K562 (cell line): Measurements from ENCODE around the gene NECTIN2. TPM values are rescaled to one million over a fixed set of nuclear protein-coding genes. Genes with fewer than 3 reads are reported as not detected.
A peak's percentile ranks its signal among the peaks of the same experiment; 100 is the strongest.

Source experiments
- ATAC-seq: fragments of 200-7000 bp; cut with Tn5 transposase; 3 replicates; pipeline ENCODE4 v1.9.1; 2020; ENCODE audit warnings: moderate library complexity
- BruUV-seq: library from RNA; stranded (reverse); fragments of 400-500 nt; replicated peaks from 2 replicates; lab custom pipeline; 2021; lab: Mats Ljungman, UMichigan
- CTCF ChIA-PET: fragments of 300-600 bp; formaldehyde crosslinking; extraction: SDS; loops from one replicate; lab custom pipeline; 2021; ENCODE audit warnings: low intra/inter-chr PET ratio; lab: Yijun Ruan, JAX
- POLR2A ChIA-PET: fragments of 300-600, 350-650 bp; sonication (Branson Sonifier 250); formaldehyde crosslinking; extraction: SDS; loops from one replicate; lab custom pipeline; 2021; ENCODE audit warnings: antibody characterized with exemption, inconsistent platforms; lab: Yijun Ruan, JAX
- DNase-seq, 4 experiments: peaks; one replicate each; pipeline versions ENCODE4 v3.0.0 to v3.0.0-alpha.2; 2011 to 2018; ENCODE audit warnings: low spot score in 3 of 4, mixed read lengths in 3 of 4; ENCODE audit errors: extremely low read depth in 1 of 4
- FAIRE-seq: peaks from 2 replicates; lab custom pipeline; 2011; peaks lifted over from hg19 to GRCh38; lab: Jason Lieb, UNC
- H2AFZ ChIP-seq: 2 replicates; pipeline ENCODE4 v1.6.0; 2011; ENCODE audit warnings: low read depth, low read length, control low read depth, inconsistent platforms
- H3K27ac ChIP-seq: fragments of 200-600 bp; 3 replicates; pipeline ENCODE4 v1.8.0; 2011; ENCODE audit warnings: low read depth, mild to moderate bottlenecking, control low read depth, inconsistent platforms, low read length, moderate library complexity, mixed read lengths; ENCODE audit errors: extremely low read depth
- H3K27me3 ChIP-seq, 2 experiments: fragments of 300-600 bp in 1 of 2; 2 replicates in 1 of 2; 3 replicates in 1 of 2; pipeline versions ENCODE4 v1.6.0 to v1.8.0; 2011; ENCODE audit warnings: inconsistent platforms in 2 of 2, low read length in 2 of 2, mild to moderate bottlenecking in 1 of 2, mixed read lengths in 1 of 2, moderate library complexity in 1 of 2; ENCODE audit not compliant: control insufficient read depth in 2 of 2, insufficient read depth in 2 of 2
- H3K36me3 ChIP-seq: fragments of 300-600 bp; 3 replicates; pipeline ENCODE4 v1.8.0; 2011; ENCODE audit warnings: mild to moderate bottlenecking, low read length, inconsistent platforms; ENCODE audit not compliant: control insufficient read depth, insufficient read depth
- H3K4me1 ChIP-seq, 2 experiments: fragments of 200-600 bp in 1 of 2; replicated peaks in 1 of 2; 2 replicates in 1 of 2; 3 replicates in 1 of 2; pipeline versions ENCODE4 v1.5.1 to v1.8.0; 2011; ENCODE audit warnings: inconsistent platforms in 2 of 2, low read length in 2 of 2, mild to moderate bottlenecking in 1 of 2, mixed read lengths in 1 of 2, moderate library complexity in 1 of 2; ENCODE audit not compliant: control insufficient read depth in 2 of 2, insufficient read depth in 2 of 2
- H3K4me2 ChIP-seq: 2 replicates; pipeline ENCODE4 v1.6.1; 2011; ENCODE audit warnings: low read length, control low read depth, inconsistent platforms, mixed read lengths; ENCODE audit not compliant: insufficient read depth
- H3K4me3 ChIP-seq: fragments of 200-600 bp; sonication (generic), shearing (Covaris generic); 2 replicates; pipeline ENCODE4 v1.5.1; 2016; ENCODE audit warnings: control low read depth, inconsistent platforms
- H3K79me2 ChIP-seq: fragments of 200-600 bp; 3 replicates; pipeline ENCODE4 v1.8.0; 2011; ENCODE audit warnings: low read length, inconsistent platforms; ENCODE audit not compliant: control insufficient read depth, insufficient read depth
- H3K9ac ChIP-seq, 2 experiments: 2 replicates each; pipeline versions ENCODE4 v1.6.0 to v1.6.1; 2011; ENCODE audit warnings: low read depth in 2 of 2, low read length in 2 of 2, control low read depth in 1 of 2, inconsistent platforms in 1 of 2, mild to moderate bottlenecking in 1 of 2, mixed read lengths in 1 of 2; ENCODE audit not compliant: insufficient read depth in 1 of 2
- H3K9me1 ChIP-seq: one replicate; pipeline ENCODE4 v1.6.0; 2011; ENCODE audit warnings: inconsistent platforms, mild to moderate bottlenecking, low read length, moderate library complexity; ENCODE audit not compliant: control insufficient read depth, insufficient read depth
- H3K9me3 ChIP-seq: replicated peaks from 2 replicates; pipeline ENCODE4 v1.5.1; 2011; ENCODE audit warnings: low read depth, low read length, inconsistent platforms; ENCODE audit not compliant: control insufficient read depth, insufficient read depth
- H4K20me1 ChIP-seq: replicated peaks from 2 replicates; pipeline ENCODE4 v1.6.1; 2011; ENCODE audit warnings: low read length, inconsistent platforms, mixed read lengths; ENCODE audit not compliant: control insufficient read depth, insufficient read depth
- CAMTA2 ChIP-seq: fragments of 250-450 bp; sonication (Bioruptor Pico); conservative IDR thresholded peaks from 2 replicates; pipeline ENCODE4 v1.5.1; 2022
- HNRNPL ChIP-seq: fragments of 200-400 bp; formaldehyde crosslinking; IDR thresholded peaks from 2 replicates; pipeline ENCODE4 v1.6.1; 2017; ENCODE audit warnings: low read depth, mild to moderate bottlenecking, low read length
- MAFG ChIP-seq: fragments of 450-650 bp; conservative IDR thresholded peaks from 2 replicates; pipeline ENCODE4 v1.6.1; 2016; ENCODE audit warnings: missing genetic modification characterization, missing compliant biosample characterization
- RBFOX2 ChIP-seq: fragments of 200-400 bp; formaldehyde crosslinking; IDR thresholded peaks from 2 replicates; pipeline ENCODE4 v1.6.1; 2017; ENCODE audit warnings: low read depth, mild to moderate bottlenecking, low read length, moderate library complexity
- STAT5B ChIP-seq: fragments of 250-450 bp; sonication (Bioruptor Pico); IDR thresholded peaks from 2 replicates; pipeline ENCODE4 v1.8.0; 2021; ENCODE audit warnings: mild to moderate bottlenecking, inconsistent platforms
- ZBTB33 ChIP-seq: sonication (generic); formaldehyde crosslinking; IDR thresholded peaks from 2 replicates; pipeline ENCODE4 v1.8.1; 2023; ENCODE audit warnings: mild to moderate bottlenecking, missing genetic modification reagents
- ZNF121 ChIP-seq: sonication (generic); formaldehyde crosslinking; conservative IDR thresholded peaks from 2 replicates; pipeline ENCODE4 v1.8.0; 2022; ENCODE audit warnings: missing genetic modification reagents
- WGBS: fragments of 100-300 bp; shearing (Covaris generic); methylation state at CpG from one replicate; pipeline ENCODE4 v1.1.6; 2016; ENCODE audit warnings: low coverage, mixed read lengths; ENCODE audit not compliant: insufficient coverage; ENCODE audit errors: missing lambda C conversion rate; 5-methylcytosine and 5-hydroxymethylcytosine counted together
- in situ Hi-C: fragments of 300-500 bp; cut with MboI; formaldehyde crosslinking; loops from 4 replicates; pipeline ENCODE4 v1.15.0; 2018; ENCODE audit warnings: inconsistent platforms, mixed read lengths
- intact Hi-C: fragments of 100-400 bp; cut with micrococcal nuclease; formaldehyde crosslinking; loops from 2 replicates; pipeline ENCODE4 v1.14.2; 2022
- polyA plus RNA-seq, 8 experiments: library from polyadenylated mRNA; depleted of rRNA in 4 of 8; stranded (reverse) in 5 of 8; unstranded in 3 of 8; fragments of >200 nt; fragmentation: Nextera tagmentation in 2 of 8; fragmentation: Illumina TruSeq in 1 of 8; extraction: Ambion mirVana in 2 of 8; extraction: Trizol in 1 of 8; gene quantifications; 2 replicates each; pipeline versions ENCODE4 v1.2.1 to v1.2.3, GENCODE V29; 2011 to 2014; ENCODE audit warnings: inconsistent platforms in 1 of 8, missing spikeins in 1 of 8
- total RNA-seq, 7 experiments: library from RNA; depleted of rRNA in 6 of 7; stranded (reverse); fragments of >200 nt in 6 of 7; fragmentation: Illumina TruSeq in 2 of 7; extraction: Trizol in 2 of 7; gene quantifications; 2 replicates each; pipeline versions ENCODE4 v1.2.1 to v1.2.3, GENCODE V29; 2011 to 2021; ENCODE audit warnings: low replicate concordance in 1 of 7

The NECTIN2 gene
- total and polyA plus RNA-seq, 9 of the 15 experiments (the other 6 are each of a cell fraction or from before 2014, with no cell fraction given): 3.9 to 94.9 (median 34.9) TPM

- POLR2A ChIA-PET: interaction anchor here (1.1 to 1.2 kb wide), 2 partner anchors 8 to 24 kb away, joined by 3 to 4 read pairs; no protein-coding TSS in a partner anchor
- H3K9me1 ChIP-seq: no peaks in the 10 kb centered on the region
- H2AFZ ChIP-seq: no peak overlapping the region
- no TSS peak for BruUV-seq
- no peaks in the 10 kb centered on the region for H3K27me3 ChIP-seq
- no peaks in the 10 kb centered on the region; the same call in 2 of the 3 replicates for H3K79me2 ChIP-seq
- no peak for DNase-seq
- no peak for FAIRE-seq
- H3K9me3 ChIP-seq: no peaks in the 10 kb centered on the region
- H3K4me1 ChIP-seq: peaks cover 47 to 95% of the 10 kb centered on the region in 2 experiments
- intact Hi-C loops: no loop called here
- peak overlapping the region in 1 of 2 experiments; percentile 43; a peak in 1 of 4 replicates for H3K9ac ChIP-seq
- in situ Hi-C loops: no loop called here
- no peak overlapping the region for H3K4me2 ChIP-seq
- peaks cover 33% of the 10 kb centered on the region; the same call in 2 of the 3 replicates for H3K36me3 ChIP-seq
- no peak overlapping the region for H3K27ac ChIP-seq
- ATAC-seq: no peak
- WGBS: 95% methylated on average over 21 of the region's 46 CpGs
- H3K4me3 ChIP-seq: no peak overlapping the region
- CTCF ChIA-PET: no interaction called here
- no peak for TF ChIP-seq MAFG (tag)
- TF ChIP-seq ZNF121: peak; percentile 51; the same call in 1 of the 2 replicates
- no peak for TF ChIP-seq STAT5B (CRISPR knock-in tag)
- H4K20me1 ChIP-seq: no peaks in the 10 kb centered on the region
Observed at GRCh38 chr19:44908074-44908835, 62.2 kb downstream of the NECTIN2 start.

GRCh38 chr19:44908836-44909261, 62.8 kb downstream of the NECTIN2 start:
- BruUV-seq: TSS peak; percentile 53
- no peak overlapping the region for H2AFZ ChIP-seq
- H3K4me2 ChIP-seq: no peak overlapping the region
- H3K27me3 ChIP-seq: no peaks in the 10 kb centered on the region
- TF ChIP-seq CAMTA2 (CRISPR knock-in tag) (no peak), ZBTB33 (peak; percentile 98), RBFOX2 (peak; percentile 38), HNRNPL (peak; percentile 41; the same call in 1 of the 2 replicates)
- no peaks in the 10 kb centered on the region; the same call in 2 of the 3 replicates for H3K79me2 ChIP-seq
- no peak for DNase-seq
- whole genome bisulfite sequencing: 95% methylated on average over 10 of the region's 44 CpGs
- H3K9me1 ChIP-seq: no peaks in the 10 kb centered on the region
- H3K4me3 ChIP-seq: no peak overlapping the region
- intact Hi-C loops (no loop called here), in situ Hi-C loops (no loop called here)
- peaks cover 28% of the 10 kb centered on the region; the same call in 2 of the 3 replicates for H3K36me3 ChIP-seq
- peak overlapping the region in 1 of 2 experiments; percentile 32; a peak in 1 of 4 replicates for H3K9ac ChIP-seq
- no peak for ATAC-seq
- H3K4me1 ChIP-seq: peaks cover 49 to 94% of the 10 kb centered on the region in 2 experiments
- POLR2A ChIA-PET: interaction anchor here (0.9 to 1.2 kb wide), 3 partner anchors 8 to 23 kb away, joined by 3 to 4 read pairs (median 3); no protein-coding TSS in a partner anchor
- CTCF ChIA-PET: no interaction called here
- H4K20me1 ChIP-seq: no peaks in the 10 kb centered on the region
- no peak for FAIRE-seq
- H3K9me3 ChIP-seq: no peaks in the 10 kb centered on the region
- H3K27ac ChIP-seq: no peak overlapping the region
